Mesendoderm (in vitro differentiated cells): ENCODE results near the gene CATSPERD.

Experiments used
- DNase-seq: peaks from one replicate; pipeline ENCODE4 v3.0.0; 2013
- H2AK5ac ChIP-seq: 2 replicates; pipeline ENCODE4 v1.6.1; 2013; ENCODE audit warnings: low read length, inconsistent platforms
- H2BK120ac ChIP-seq: 2 replicates; pipeline ENCODE4 v1.6.1; 2013; ENCODE audit warnings: low read depth, mild to moderate bottlenecking, low read length, moderate library complexity, mixed read lengths
- H2BK15ac ChIP-seq: replicated peaks from 2 replicates; pipeline ENCODE4 v1.6.1; 2013; ENCODE audit warnings: low read depth, mild to moderate bottlenecking, moderate library complexity
- H2BK5ac ChIP-seq: 2 replicates; pipeline ENCODE4 v1.6.1; 2013; ENCODE audit warnings: low read length, inconsistent platforms
- H3K18ac ChIP-seq: 2 replicates; pipeline ENCODE4 v1.6.1; 2013; ENCODE audit warnings: mild to moderate bottlenecking, low read length, mixed read lengths
- H3K23ac ChIP-seq: one replicate; pipeline ENCODE4 v1.6.1; 2013; ENCODE audit warnings: low read length
- H3K27ac ChIP-seq: 2 replicates; pipeline ENCODE4 v1.5.1; 2013; ENCODE audit warnings: low read depth, mild to moderate bottlenecking, inconsistent platforms, low read length, moderate library complexity
- H3K27me3 ChIP-seq: 2 replicates; pipeline ENCODE4 v1.6.1; 2013; ENCODE audit warnings: low read length, control low read depth, mild to moderate bottlenecking, inconsistent platforms; ENCODE audit not compliant: insufficient read depth, poor library complexity
- H3K36me3 ChIP-seq: 2 replicates; pipeline ENCODE4 v1.6.1; 2013; ENCODE audit warnings: low read length, inconsistent platforms; ENCODE audit not compliant: control insufficient read depth, insufficient read depth
- H3K4ac ChIP-seq: one replicate; pipeline ENCODE4 v1.6.1; 2013; ENCODE audit warnings: low read depth, mild to moderate bottlenecking, low read length, moderate library complexity
- H3K4me1 ChIP-seq: 2 replicates; pipeline ENCODE4 v1.6.1; 2013; ENCODE audit warnings: low read depth, low read length, inconsistent platforms; ENCODE audit not compliant: control insufficient read depth
- H3K4me2 ChIP-seq: 2 replicates; pipeline ENCODE4 v1.6.1; 2013; ENCODE audit warnings: low read length
- H3K4me3 ChIP-seq: 2 replicates; pipeline ENCODE4 v1.5.1; 2013; ENCODE audit warnings: mild to moderate bottlenecking, low read length
- H3K56ac ChIP-seq: one replicate; pipeline ENCODE4 v1.6.1; 2013; ENCODE audit warnings: low read length
- H3K79me1 ChIP-seq: 2 replicates; pipeline ENCODE4 v1.6.1; 2013; ENCODE audit warnings: low read length, inconsistent platforms
- H3K79me2 ChIP-seq: 2 replicates; pipeline ENCODE4 v1.6.1; 2013; ENCODE audit warnings: mild to moderate bottlenecking, low read length; ENCODE audit not compliant: control insufficient read depth, insufficient read depth
- H3K9ac ChIP-seq: 2 replicates; pipeline ENCODE4 v1.6.1; 2013; ENCODE audit warnings: low read length, inconsistent platforms
- H4K5ac ChIP-seq: one replicate; pipeline ENCODE4 v1.6.1; 2013; ENCODE audit warnings: low read length
- H4K8ac ChIP-seq: one replicate; pipeline ENCODE4 v1.6.1; 2013; ENCODE audit warnings: low read depth, mild to moderate bottlenecking, control low read depth, low read length, moderate library complexity
- WGBS: extraction: QIAGEN DNeasy Blood & Tissue Kit; methylation state at CpG from one replicate; pipeline ENCODE4 v1.1.7; 2013; ENCODE audit warnings: low lambda C conversion rate, missing lambda C conversion rate; ENCODE audit not compliant: insufficient coverage; ENCODE audit errors: extremely low coverage; 5-methylcytosine and 5-hydroxymethylcytosine counted together

The CATSPERD gene

DNA sequence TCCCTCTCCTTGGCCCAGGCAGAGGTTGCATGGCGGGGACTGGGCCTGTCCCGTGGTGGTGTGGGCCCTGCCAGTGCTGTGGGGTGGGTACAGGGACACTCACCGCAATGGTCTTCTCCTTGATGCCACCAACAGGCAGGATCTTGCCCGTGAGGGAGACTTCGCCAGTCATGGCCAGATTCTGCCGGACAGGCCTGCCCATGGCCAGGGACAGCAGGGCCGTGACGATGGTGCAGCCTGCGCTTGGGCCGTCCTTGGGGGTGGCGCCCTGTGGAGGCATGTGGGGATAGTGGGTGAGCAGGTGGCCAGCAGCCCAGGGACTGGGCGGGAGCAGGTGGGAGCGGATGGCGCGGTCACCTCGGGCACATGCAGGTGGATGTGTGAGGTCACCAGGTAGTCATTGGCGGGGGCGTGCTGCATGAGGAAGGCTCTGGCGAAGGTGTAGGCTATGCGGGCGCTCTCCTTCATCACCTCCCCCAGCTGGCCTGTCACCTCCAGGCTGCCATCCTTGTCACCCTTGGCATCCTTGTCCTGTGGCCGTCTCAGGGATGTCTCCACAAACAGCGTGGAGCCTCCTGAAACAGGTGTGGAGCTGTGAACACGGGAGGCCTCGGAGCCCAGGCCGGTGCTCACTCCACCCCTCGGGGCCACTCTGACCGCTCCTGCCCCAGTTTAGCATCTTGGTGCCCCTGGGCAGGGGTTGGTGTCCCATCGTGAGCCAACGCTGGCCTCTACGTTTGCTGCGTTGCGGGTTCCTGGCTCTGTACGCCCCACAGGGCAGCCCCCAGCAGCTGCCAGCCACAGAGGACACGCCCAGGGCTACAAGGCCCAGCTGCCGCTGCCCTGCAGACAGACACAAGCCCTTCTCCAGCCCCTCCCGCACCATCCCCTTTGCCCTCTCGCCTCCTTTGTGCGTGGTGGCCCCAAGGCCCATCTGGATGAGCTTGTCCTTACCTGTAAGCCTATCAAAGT, 27.0 kb upstream of the CATSPERD start:
- WGBS, result no CpG with 5 or more reads among the region's 39 CpGs
- H3K36me3 ChIP-seq, result peaks cover 16% of the 10 kb centered on the region
- no peak overlapping the region for H3K27ac ChIP-seq

DNA sequence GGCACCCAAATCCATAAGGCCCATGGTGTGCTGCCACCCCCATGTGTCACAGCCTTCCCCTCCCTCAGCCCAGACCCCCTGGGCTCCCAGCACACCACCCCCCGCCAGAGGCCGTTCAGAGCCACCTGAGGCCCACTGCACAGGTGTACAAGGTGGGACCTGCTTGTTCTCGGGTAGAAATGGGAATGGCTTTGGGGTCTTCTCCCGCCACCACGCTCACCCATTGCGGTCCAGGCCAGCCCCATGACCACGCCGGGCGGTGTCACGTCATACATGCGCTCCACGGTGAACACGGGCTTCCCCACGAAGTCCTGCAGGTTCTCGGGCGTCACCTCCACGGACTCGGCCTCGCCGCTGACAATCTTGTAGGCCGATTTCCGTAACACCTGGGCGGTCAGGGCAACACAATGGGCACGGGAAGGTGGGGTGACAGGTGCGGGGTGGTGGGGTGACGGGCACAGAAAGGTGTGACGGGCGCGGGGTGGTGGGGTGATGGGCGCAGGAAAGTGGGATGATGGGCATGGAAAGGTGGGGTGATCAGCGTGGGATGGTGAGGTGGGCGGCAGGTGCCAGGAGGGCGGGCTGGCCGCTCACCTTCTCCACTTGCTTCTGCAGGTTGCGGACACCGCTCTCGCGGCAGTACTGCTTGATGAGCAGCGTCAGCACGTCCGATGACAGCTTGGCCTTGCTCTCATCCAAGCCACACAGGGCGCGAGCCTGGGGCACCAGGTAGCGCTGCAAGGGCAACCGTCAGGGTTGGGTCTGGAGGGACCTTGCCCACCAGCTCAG, 26.1 kb upstream of the CATSPERD start:
- Histone ChIP-seq H3K4me2 (no peak overlapping the region), H3K9ac (no peak overlapping the region), H3K79me1 (peaks cover 12% of the 10 kb centered on the region), H3K79me2 (peaks cover 37% of the 10 kb centered on the region), H3K36me3 (peaks cover 19% of the 10 kb centered on the region), H4K5ac (no peak overlapping the region), H4K8ac (no peak overlapping the region), H3K27me3 (no peaks in the 10 kb centered on the region), H3K18ac (no peak overlapping the region), H3K27ac (no peak overlapping the region), H3K4me3 (no peak overlapping the region), H3K56ac (no peak overlapping the region), H2BK120ac (no peak overlapping the region), H3K4me1 (no peaks in the 10 kb centered on the region), H2BK5ac (no peak overlapping the region), H3K23ac (no peak overlapping the region), H3K4ac (no peak overlapping the region), H2AK5ac (no peak overlapping the region), H2BK15ac (no peak overlapping the region)
- no CpG with 5 or more reads among the region's 45 CpGs for WGBS
- no peak for DNase-seq

More for the DNA sequence above, 27.0 kb upstream of the CATSPERD start:
- Histone ChIP-seq H3K23ac (no peak overlapping the region), H3K4me1 (no peaks in the 10 kb centered on the region), H3K9ac (no peak overlapping the region), H3K4ac (no peak overlapping the region), H2BK5ac (no peak overlapping the region), H3K4me2 (no peak overlapping the region), H3K79me2 (peaks cover 37% of the 10 kb centered on the region), H3K4me3 (no peak overlapping the region), H3K79me1 (peaks cover 12% of the 10 kb centered on the region), H3K18ac (no peak overlapping the region), H4K8ac (no peak overlapping the region), H2AK5ac (no peak overlapping the region), H4K5ac (no peak overlapping the region), H2BK15ac (no peak overlapping the region), H3K56ac (peak overlapping the region; percentile 42), H2BK120ac (no peak overlapping the region), H3K27me3 (no peaks in the 10 kb centered on the region)
- DNase-seq, result no peak

DNA sequence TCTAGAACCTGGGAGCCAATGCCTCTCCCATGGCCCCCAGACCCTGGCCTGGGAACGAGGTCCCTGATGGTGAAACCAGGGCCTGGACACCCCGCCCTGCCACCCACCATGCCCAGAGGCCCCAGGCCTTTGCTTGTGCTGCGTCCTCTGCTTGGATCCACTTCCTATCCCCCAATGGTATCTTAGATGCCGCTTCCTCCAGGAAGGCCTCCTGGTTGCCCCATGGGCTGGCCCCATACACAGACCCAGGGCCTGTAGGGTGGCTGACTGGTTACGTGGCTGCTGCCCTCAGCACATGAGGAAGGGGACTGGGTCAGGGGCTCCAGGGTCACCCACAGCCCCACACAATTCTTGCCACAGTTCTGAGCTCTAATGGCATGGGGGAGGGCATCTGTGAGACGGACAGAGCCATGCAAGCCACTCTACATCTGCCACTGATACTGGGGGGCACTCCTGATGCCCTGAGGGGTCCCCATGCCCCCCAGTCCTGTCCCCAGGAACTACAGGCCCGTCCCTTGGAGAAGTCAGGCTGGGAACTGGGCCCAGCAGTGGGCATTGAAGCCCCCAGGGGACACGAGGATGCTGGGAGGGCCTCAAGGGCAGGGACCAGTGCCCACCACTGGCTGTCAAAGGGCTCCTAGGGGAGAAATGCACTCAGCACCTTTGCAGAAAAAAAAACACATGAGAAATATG, 25.3 kb upstream of the CATSPERD start:
- no peak overlapping the region for H3K27ac ChIP-seq
- H3K4me2 ChIP-seq, result no peak overlapping the region
- no peak overlapping the region for H4K5ac ChIP-seq
- H4K8ac ChIP-seq, result no peak overlapping the region
- no peak overlapping the region for H3K23ac ChIP-seq
- H2BK120ac ChIP-seq, result no peak overlapping the region
- no peak overlapping the region for H3K18ac ChIP-seq
- H3K27me3 ChIP-seq, result no peaks in the 10 kb centered on the region
- no peak overlapping the region for H3K4ac ChIP-seq
- H2AK5ac ChIP-seq, result no peak overlapping the region
- H3K4me1 ChIP-seq, result no peaks in the 10 kb centered on the region
- peaks cover 19% of the 10 kb centered on the region for H3K36me3 ChIP-seq
- no peak overlapping the region for H3K9ac ChIP-seq
- H2BK5ac ChIP-seq, result no peak overlapping the region
- no peak for DNase-seq
- no peak overlapping the region for H2BK15ac ChIP-seq
- H3K79me1 ChIP-seq, result peaks cover 12% of the 10 kb centered on the region
- peaks cover 37% of the 10 kb centered on the region for H3K79me2 ChIP-seq
- H3K56ac ChIP-seq, result no peak overlapping the region
- no peak overlapping the region for H3K4me3 ChIP-seq
- no CpG with 5 or more reads among the region's 8 CpGs for WGBS

DNA sequence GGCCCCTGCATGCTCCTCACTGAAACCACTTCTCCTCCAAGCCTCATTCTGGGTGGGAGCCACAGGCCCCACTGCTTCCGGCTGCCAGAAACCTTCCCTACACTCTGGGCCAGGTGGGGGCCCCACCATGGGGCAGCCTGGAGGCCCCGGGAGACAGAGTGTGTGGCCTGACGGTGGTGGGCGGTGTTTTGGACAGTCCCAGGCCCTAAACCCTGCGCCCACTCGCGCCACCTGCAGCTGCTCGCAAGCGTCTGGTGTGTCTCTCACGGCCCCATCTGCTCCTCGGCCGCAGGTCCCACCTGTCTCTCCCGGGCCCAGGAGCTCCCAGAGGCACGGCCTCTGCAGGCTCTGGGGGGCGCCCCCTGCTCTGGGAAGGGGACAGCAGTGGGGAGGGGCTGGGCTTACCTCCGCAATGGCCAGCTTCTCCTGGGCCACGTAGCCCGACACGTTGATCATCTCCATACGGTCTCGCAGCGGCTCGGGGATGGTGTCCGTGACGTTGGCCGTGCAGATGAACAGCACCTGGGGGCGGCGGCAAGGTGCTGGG, 24.7 kb upstream of the CATSPERD start:
- H2BK15ac ChIP-seq, result no peak overlapping the region
- no peak overlapping the region for H4K5ac ChIP-seq
- H3K4me1 ChIP-seq, result no peaks in the 10 kb centered on the region
- H2BK120ac ChIP-seq, result no peak overlapping the region
- H3K4me2 ChIP-seq, result no peak overlapping the region
- no peak overlapping the region for H4K8ac ChIP-seq
- no peak overlapping the region for H3K56ac ChIP-seq
- no peak overlapping the region for H2AK5ac ChIP-seq
- no peak overlapping the region for H3K18ac ChIP-seq
- H3K79me1 ChIP-seq, result peaks cover 12% of the 10 kb centered on the region
- WGBS, result no CpG with 5 or more reads among the region's 28 CpGs
- H3K9ac ChIP-seq, result no peak overlapping the region
- peaks cover 30% of the 10 kb centered on the region for H3K79me2 ChIP-seq
- H3K36me3 ChIP-seq, result peaks cover 20% of the 10 kb centered on the region
- no peak for DNase-seq
- H3K27me3 ChIP-seq, result no peaks in the 10 kb centered on the region
- H3K4ac ChIP-seq, result no peak overlapping the region
- H3K23ac ChIP-seq, result no peak overlapping the region
- H3K27ac ChIP-seq, result no peak overlapping the region
- no peak overlapping the region for H2BK5ac ChIP-seq
- H3K4me3 ChIP-seq, result no peak overlapping the region

DNA sequence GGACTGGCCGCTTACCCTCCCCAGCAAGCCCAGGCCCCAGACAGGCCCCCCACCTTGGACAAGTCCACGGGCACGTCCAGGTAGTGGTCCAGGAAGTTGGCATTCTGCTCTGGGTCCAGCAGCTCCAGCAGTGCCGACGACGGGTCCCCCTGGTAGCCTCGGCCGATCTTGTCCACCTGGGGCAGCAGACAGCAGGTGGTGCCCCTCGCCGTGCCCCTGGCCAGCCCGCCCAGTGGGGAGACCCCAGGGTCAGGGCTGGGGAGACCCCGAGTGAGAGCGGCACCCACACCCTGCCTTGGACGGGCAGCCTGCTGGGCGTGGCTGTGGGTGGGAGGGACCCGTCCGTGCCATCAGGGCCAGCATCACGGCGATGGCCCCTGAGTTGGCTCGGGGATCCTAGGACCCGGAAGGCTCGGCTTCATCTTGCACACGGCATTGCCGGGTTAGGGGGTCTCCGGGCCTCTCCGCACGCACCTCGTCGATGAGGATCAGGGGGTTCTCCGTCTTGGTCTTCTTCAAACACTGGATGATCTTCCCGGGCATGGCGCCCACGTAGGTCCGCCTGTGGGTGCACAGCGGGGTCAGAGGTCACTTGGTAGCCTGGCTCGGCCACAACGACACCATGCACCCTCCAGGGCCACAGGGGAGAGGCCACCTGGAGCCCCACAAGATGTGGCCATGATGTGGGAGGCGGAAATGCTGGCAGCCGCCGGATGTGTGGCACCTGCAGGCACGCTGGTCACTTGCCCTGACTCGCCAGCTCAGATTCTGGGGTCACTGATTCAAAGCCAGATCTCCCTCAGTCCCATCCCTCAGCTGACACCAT, 24.0 kb upstream of the CATSPERD start:
- no peak overlapping the region for H3K4ac ChIP-seq
- H3K9ac ChIP-seq, result no peak overlapping the region
- H3K79me1 ChIP-seq, result peaks cover 12% of the 10 kb centered on the region
- no peak overlapping the region for H3K23ac ChIP-seq
- H2AK5ac ChIP-seq, result no peak overlapping the region
- no peak overlapping the region for H3K4me3 ChIP-seq
- no peak overlapping the region for H3K18ac ChIP-seq
- no peak overlapping the region for H4K5ac ChIP-seq
- H3K27ac ChIP-seq, result no peak overlapping the region
- DNase-seq, result no peak
- H3K36me3 ChIP-seq, result peaks cover 20% of the 10 kb centered on the region
- H3K4me2 ChIP-seq, result no peak overlapping the region
- no peak overlapping the region for H2BK120ac ChIP-seq
- H2BK5ac ChIP-seq, result no peak overlapping the region
- H2BK15ac ChIP-seq, result no peak overlapping the region
- no peaks in the 10 kb centered on the region for H3K4me1 ChIP-seq
- H3K27me3 ChIP-seq, result no peaks in the 10 kb centered on the region
- H3K56ac ChIP-seq, result no peak overlapping the region
- no CpG with 5 or more reads among the region's 42 CpGs for WGBS
- peaks cover 24% of the 10 kb centered on the region for H3K79me2 ChIP-seq
- no peak overlapping the region for H4K8ac ChIP-seq
